ENCODE data around the gene ITFG1.

DNA sequence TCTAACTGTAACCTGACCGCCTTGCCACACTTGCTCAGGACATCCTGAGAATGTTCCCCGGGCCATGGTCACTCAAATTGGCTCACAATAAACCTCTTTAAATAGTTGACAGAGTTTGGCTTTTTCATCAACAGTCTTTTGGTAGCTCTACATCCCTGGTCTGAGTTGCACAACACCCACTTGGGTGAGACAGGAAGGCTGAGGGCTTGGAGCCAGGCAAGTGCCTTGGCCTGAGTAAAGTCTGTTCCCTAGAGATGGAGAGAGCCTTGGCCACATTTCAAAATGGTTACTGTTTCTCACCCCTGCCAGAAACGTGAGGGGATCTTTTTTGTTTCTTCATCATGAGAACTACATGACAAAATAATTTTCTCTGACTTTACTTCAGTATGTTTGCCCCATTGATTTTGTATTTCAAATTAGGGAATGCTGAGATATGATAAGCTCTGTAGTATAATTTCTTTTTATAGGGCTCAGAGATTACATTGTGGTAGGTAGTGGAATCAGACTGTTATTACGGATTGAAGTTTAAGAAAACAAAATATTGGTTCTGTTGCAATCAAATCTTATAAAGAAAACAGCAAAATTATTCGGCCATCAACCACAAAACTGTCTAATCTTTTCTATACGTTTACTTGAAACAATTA lies 263.2 kb downstream of the ITFG1 start:
- TF ChIP-seq, protein P1, sequence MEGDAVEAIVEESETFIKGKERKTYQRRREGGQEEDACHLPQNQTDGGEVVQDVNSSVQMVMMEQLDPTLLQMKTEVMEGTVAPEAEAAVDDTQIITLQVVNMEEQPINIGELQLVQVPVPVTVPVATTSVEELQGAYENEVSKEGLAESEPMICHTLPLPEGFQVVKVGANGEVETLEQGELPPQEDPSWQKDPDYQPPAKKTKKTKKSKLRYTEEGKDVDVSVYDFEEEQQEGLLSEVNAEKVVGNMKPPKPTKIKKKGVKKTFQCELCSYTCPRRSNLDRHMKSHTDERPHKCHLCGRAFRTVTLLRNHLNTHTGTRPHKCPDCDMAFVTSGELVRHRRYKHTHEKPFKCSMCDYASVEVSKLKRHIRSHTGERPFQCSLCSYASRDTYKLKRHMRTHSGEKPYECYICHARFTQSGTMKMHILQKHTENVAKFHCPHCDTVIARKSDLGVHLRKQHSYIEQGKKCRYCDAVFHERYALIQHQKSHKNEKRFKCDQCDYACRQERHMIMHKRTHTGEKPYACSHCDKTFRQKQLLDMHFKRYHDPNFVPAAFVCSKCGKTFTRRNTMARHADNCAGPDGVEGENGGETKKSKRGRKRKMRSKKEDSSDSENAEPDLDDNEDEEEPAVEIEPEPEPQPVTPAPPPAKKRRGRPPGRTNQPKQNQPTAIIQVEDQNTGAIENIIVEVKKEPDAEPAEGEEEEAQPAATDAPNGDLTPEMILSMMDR (conservative IDR thresholded peaks at IDR 0.05; ENCODE audit: low read length) = no peak
- TF ChIP-seq EZH2phosphoT487 (IDR thresholded peaks at IDR 0.05; ENCODE audit: borderline replicate concordance, low read depth, low read length) = no peak

All from OCI-LY7 (cell line).